GM19099 (cell line): ENCODE measurements around the gene TCHHL1.

Experiments used
- POLR2A ChIP-seq: IDR thresholded peaks from 3 replicates; pipeline ENCODE4 v1.6.1; 2011; ENCODE audit warnings: low read depth; ENCODE audit not compliant: insufficient read length; ENCODE audit errors: extremely low read depth

The TCHHL1 gene

DNA sequence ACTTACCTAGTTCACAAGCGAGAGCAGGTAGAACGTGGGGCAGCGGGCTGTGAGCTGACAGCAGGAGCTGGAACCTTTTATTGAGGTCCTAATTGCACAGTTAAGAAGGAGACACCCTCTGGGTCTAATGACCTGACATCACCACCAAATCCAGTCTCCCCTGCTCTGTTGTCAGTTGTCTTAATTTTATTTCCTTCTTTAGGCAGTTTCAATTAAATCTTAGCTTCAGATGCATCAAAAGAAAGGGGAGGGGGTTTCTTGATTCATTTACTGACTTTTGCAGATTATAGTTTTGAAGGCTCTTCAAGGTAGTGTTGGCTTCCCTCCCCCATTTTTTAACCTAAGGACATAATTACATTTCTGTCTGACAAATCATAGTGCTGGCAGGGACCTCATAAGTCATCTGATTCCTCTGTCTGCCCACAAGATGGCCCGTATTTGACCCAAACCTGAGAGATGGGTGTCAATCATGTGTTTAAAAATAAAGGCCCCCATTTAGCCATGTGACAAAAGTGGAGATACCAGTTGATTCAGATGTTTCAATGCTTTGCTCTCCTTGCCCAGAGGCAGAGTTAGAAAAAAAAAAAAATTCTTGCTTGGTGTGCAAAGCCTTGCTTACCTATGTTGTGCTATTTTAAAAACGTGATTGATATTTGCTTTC lies at the start of gene TCHHL1:
Gene TCHHL1, minus strand, starts transcription at position 51 of the 661 bp plus-strand sequence. CDS start 921 bp downstream, outside the sequence.
- TF ChIP-seq POLR2A: no peak

DNA sequence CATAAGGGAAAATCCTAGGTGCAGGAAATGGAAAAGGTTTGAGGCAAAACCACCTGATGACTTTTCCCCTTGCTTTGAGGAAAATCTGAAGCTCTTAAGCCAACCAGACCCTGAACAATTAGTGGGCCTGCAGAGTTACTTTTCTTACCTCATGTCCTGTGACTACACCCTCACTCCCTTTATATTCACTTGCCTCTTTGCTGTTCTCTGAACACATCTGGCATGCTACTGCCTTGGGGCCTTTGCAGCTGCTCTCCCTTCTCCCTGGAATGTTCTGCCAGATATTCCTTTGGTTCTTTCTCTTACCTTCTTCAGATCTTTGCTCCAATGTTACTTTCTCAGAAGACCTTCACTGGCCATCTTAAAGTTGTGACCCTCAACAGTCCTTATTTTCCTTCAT lies 48.4 kb upstream of the TCHHL1 start:
- TF ChIP-seq POLR2A: no peak

DNA sequence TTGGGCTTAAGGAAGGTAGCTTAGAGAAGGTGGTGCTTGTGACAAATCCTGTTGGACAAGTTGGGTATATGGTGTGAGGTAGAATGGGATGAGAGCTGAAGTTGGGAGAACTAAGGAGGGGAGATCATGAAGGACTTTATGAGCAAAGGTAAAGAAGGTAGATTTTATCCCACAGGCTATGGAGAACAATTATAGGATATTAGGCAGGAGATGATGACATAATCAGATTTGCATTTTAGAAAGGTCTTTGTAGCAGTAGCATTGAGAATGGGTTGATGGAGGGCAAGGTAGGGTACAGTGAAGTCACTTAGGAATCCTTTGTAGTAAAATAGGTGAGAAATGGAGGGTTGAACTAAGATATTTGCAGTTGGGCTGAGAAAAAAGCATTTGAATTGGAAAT lies 41.3 kb upstream of the TCHHL1 start:
- no peak for TF ChIP-seq POLR2A

DNA sequence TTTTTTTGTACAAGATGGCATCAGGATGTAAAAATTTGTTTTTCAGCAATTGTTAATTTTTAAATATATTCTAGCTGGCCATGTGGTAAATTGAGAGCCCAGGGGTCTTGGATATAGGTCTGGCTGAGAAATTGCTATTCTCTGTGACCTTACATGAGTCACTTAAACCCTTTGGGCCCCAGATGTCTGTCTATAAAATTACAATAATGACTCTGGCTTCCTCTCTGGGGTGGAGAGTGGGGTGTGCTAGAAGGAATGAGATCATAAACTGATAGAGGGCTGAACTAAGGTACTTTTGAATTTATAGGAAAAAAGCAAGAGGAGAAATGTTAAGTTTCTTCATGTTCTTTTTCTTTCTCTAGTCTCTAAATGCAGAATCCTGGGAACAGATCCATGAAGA lies 38.8 kb upstream of the TCHHL1 start:
- no peak for TF ChIP-seq POLR2A

DNA sequence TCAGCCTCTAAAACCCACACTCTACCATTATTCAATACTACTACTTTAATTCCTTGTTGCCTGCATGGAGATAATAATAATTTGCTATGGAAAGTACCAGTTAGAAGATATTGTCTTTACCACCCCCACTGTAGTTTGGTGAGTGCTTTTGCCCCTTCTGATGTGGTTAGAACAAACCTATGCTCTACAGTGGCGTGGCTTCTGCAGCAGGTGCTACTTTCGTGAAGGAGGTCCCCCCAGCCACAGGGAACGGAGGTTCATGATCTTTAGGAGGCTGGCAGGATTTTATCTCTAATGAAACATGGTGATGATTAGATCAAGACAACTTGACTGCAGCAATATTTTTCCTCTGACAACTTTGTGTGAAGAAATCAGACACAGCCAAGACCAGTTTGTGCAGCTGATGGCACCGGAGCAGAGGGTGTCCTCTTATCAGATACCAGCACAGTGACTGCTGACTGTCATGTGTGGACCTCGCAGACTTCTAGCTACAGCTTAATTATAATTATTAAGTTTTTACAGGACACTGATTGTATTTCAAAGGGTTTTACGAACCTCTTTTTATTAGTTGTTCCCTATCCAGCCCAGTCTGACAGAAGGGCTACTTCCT lies 37.1 kb upstream of the TCHHL1 start:
- TF ChIP-seq POLR2A: no peak

DNA sequence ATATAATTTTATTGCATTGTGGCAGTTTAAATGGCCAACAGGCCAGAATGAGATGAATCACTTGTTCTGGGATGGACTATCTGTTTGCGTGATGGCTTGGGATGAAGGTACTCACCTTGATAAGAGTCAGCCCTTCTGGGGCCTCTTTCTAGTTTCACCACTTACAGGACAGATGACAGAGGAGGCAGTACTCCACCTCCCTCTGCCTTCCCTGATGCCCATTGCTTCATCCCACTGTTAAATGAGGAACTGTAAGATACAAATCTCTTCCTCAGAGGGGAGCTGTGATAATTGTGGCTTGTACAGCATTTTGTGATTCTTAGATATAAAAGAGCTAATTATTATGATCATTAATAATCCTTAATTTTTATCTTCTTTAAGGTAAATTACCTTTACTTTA lies 30.1 kb upstream of the TCHHL1 start:
- TF ChIP-seq POLR2A: no peak

DNA sequence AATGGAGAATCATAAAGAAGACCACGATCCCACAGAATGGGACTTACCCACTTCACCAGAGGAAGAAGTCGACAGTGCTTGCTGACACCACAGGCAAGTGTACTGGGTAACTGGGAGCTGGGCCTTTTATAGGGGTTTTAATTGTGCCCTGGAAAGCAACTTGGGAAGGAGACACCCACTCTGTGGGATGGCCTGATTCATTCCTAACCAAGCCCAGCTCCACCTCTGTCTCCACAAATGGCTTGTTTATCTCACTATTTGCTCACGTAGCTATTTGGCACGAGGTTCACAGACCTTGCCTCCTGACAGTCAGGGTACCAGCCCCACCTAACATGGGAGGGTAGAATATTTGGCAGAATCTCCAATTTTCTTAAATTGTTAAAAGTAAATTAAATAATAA lies 26.5 kb upstream of the TCHHL1 start, which contains the start of gene TCHH:
Gene TCHH, minus strand, starts transcription at position 101 of the 400 bp plus-strand sequence. CDS start 1,364 bp downstream, outside the sequence.
- no peak for TF ChIP-seq POLR2A

- no peak for TF ChIP-seq POLR2A
Measured at GRCh38 chr1:152112885-152113432, 24.1 kb upstream of the TCHHL1 start.

DNA sequence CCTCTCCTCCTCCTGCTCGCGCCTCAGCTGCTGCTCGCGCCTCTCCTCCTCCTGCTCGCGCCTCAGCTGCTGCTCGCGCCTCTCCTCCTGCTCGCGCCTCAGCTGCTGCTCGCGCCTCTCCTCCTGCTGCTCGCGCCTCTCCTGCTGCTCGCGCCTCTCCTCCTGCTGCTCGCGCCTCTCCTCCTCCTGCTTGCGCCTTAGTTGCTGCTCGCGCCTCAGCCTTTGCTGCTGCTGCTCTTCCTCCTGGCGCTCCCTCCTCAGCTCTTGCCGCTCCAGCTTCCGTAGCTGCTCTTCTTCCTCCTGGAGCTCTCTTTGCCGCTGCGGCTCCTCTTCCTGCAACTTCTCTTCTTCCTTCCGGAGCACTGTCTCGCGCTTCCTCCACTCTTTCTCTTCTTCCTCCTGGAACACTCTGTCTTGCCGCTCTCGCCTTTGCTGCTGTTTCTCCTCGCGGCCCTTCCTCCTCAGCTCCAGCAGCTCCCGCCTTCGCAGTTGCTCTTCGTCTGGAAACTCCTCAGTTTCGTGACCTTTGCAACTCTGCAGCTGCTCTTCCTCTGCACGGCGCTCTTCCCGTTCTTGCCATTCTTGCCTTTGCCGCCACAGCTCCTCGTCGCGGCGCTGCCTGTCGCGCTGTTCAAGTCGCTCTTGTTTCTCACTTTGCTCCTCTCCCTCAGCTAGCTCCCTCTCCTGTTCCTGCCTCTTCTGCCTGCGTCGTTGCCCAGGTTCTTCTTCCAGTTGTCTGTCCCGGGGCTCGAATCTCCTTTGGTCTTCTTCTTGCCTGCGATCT lies 23.4 kb upstream of the TCHHL1 start:
- TF ChIP-seq POLR2A: no peak

GRCh38 chr1:152111515-152111968 lies 22.7 kb upstream of the TCHHL1 start:
- no peak for TF ChIP-seq POLR2A

DNA sequence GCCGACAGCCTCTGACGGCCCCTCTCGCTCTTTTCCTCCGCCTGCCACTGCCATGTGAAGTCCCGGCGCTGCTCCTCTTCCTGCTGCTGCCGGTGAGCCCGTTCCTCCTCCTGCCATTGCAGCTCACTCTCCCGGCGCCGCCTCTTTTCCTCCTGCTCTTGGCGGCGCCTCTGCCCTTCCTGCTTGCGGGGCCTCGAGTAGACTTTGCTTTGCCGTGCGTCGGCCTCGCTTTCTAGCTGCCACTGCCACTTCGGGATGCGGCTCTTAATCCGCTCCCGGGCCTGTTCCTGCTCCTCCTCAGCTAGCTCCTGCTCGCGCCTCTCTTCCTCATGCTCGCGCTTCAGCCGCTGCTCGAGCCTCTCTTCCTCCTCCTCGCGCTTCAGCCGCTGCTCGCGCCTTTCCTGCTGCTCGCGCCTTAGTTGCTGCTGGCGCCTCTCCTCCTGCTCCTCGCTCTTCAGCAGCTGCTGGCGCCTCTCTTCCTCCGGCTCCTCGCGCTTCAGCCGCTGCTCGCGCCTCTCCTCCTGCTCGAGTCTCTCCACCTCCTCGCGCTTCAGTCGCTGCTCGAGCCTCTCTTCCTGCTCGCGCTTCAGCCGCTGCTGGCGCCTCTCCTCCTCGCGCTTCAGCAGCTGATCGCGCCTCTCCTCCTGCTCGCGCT lies 22.1 kb upstream of the TCHHL1 start:
- TF ChIP-seq POLR2A: no peak

GRCh38 chr1:152110365-152110859 lies 21.5 kb upstream of the TCHHL1 start:
- no peak for TF ChIP-seq POLR2A

DNA sequence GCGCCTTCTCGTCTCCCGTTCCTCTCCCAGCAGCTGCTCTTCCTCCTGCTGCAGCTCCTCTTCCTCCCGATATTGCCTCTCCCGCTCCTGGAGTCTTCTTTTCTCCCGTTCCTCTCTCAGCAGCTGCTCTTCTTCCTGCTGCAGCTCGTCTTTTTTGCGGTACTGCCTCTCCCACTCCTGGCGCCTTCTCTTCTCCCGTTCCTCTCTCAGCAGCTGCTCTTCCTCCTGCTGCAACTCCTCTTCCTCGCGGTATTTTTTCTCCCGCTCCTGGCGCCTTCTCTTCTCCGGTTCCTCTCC lies 21.1 kb upstream of the TCHHL1 start:
- no peak for TF ChIP-seq POLR2A

DNA sequence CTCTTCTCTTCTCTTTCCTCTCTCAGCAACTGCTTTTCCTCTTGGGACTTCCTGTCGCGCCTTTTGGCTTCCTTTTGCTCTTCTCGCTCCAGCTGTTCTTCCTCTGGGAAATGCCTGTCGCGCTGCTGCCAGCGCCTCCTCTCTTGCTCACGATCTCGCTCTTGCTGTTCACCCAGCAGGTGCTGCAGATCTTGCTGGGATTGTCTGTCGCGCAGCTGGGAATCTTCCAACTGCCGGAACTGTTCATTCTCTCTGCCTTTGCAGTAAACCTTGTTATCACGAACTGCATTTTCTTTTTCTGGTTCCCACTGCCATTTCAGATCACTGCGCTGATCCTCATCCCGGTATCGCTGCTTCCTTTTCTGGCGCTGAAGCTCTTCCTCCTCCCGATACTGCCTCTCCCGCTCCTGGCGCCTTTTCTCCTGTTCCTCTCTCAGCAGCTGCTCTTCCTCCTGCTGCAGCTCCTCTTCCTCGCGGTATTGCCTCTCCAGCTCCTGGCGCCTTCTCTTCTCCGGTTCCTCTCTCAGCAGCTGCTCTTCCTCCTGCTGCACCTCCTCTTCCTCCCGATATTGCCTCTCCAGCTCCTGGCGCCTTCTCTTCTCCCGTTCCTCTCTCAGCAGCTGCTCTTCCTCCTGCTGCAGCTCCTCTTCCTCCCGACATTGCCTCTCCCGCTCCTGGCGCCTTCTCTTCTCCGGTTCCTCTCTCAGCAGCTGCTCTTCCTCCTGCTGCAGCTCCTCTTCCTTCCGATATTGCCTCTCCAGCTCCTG lies 20.6 kb upstream of the TCHHL1 start:
- TF ChIP-seq POLR2A: no peak
